Measurements from ENCODE around the gene MPHOSPH6.
"Not testable (repeated sequence)": the region's sequence is repeated elsewhere in the genome, so short reads cannot be mapped to it uniquely, and the experiment has no call there.

Gene MPHOSPH6

DNA sequence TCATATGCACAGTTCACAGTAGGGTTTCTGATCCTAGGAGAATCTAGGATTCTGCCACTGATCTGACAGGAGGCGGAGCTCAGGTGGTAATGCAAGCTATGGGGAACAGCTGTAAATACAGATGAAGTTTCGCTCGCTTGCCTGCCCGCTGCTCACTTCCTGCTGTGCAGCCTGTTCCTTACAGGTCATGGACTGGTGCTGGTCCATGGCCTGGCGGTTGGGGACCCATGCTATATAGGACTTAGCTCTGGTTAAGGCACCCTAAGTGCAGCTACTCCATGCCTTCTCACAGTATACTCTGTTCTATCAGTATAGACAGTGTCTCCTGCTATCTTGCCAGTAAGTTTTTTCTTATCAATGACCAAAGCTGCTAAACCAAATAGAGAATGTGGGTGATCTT, 2.4 kb downstream of the MPHOSPH6 start:
- no peak for DNase-seq

DNA sequence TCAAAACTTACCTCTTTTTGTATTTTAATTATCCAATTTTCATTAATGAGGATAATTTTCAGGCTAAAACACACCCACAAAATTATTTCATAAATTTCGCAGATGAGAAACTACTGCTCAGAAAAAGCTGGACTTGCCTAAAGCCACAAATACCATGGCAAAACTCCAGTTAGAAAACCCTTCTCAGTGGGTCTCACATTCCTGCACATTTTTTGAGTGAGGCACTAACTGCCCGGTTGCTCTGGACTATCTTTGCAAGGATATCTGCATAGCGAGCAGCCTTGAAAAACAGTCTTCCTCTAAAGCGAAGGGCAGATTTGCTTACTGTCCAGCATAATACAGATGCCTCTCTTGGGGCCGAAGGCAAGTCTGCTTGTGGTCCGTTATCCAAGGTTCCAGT, 9.8 kb downstream of the MPHOSPH6 start:
- DNase-seq = no peak

DNA sequence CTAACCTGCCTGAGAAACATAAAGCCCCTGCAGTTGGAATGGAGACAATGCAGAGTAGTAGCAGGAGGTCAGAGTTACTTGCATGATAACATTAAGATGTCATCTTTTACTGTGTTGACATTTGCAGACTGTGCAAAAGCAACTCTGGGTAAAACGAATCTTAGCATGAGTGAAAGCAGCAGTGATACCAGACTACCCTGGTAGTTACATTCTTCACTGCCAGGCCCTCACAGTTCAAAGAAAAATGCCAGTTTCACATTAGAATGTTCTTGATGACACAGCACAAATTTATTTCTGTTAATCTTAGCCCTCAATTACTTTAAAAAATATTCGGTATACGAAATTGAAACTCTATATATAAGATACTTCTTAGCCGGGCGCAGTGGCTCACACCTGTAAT, 12.2 kb downstream of the MPHOSPH6 start:
- no peak for DNase-seq

DNA sequence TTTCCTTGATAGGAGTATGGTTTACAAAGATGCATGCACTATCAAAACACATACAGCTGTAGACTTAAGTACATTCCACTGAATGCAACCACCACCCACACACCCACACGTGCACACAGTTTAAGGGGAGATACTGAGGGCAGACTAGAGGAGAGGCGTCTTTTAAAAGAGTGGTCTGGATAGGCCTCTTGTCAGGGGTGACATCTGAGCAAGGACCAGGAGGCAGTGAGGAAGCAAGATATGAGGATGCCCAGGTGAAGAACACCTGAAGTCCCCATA, 12.6 kb downstream of the MPHOSPH6 start:
- no peak for DNase-seq

DNA sequence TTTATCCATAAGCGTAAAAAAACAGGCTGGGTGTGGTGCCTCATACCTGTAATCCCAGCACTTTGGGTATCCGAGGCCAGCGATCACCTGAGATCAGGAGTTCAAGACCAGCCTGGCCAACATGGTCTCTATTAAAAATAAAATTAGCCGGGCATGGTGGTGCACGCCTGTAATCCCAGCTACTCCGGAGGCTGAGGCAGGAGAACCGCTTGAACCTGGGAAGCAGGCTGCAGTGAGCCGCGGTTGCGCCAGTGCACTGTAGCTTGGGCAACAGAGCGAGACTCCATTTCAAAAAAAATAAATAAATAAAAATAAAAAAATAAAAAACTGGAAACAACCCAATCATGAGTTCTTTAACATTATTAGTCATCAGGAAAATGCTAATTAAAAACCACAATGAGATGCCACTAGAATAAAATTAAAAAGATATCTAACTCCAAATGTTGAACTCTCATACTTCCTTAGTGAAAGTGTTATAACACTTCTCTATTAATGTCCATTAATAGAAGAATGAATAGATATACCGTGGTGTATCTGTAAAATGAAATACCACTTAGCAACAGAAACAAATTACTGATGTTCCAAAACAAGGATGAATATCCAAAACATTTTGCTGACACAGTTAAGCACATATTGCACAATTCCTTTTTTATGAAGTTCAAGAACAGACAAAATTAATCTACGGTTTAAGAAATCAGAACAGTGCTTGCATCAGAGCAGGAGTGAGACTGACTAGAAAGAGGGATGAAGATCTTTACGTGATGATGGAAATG, 13.1 kb downstream of the MPHOSPH6 start:
- no peak for DNase-seq

DNA sequence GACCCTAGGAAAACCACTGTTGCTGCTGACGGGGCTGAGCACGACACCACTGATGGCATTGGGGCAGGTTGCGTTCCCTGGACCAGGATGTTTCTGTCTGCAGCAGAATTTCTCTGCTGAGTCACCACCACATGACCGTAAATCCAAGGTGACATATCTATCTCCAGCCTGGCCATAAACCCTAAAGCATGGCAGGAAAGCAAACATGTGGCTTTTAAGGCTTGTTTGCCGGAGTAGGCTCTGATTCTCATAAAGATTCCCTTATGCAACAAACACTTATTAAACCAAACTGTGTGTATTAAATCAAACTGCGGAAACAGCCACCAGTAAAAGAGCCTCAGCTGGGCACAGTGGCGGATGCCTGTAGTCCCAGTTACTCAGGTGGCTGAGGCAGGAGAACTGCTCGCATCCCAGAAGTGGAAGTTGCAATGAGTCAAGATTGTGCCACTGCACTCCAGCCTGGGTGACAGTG, 17.3 kb downstream of the MPHOSPH6 start:
- DNase-seq = no peak

DNA sequence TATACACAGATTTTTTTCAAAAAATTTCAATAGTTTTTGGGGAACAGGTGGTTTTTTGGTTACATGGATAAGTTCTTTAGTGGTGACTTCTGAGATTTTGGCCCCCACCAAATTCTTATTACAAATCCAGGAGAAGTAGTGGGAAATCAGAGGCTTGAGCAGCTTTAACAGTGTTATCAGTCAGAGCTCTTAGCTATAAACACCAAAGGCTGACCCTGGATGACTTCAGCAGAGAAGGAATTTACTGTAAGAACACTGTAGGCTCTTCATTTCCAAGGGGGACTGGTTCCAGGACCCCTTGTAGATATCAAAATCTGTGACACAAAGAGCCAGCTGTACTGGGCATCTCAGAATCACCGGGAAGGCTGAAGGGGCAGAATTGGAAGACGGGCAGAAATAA, 17.8 kb downstream of the MPHOSPH6 start:
- DNase-seq = no peak

DNA sequence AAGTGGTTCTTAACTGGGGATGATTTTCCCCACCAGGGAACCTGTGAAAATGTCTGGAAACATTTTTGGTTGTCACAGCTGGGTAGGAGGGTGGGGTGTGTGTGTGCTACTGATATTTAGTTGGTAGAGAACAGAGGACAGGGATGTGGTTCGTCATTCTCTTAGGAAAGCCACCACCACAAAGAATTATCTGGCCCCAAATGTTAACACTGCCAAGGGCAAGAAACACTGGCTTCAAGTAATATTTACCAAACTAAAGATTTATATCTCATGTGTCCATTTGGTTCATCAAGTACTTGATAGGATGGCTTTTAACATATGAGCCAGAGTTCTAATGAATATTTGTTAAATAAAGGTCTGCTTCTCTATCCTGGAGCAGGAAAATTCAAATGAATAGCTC, 19.5 kb downstream of the MPHOSPH6 start:
- no peak for DNase-seq

DNA sequence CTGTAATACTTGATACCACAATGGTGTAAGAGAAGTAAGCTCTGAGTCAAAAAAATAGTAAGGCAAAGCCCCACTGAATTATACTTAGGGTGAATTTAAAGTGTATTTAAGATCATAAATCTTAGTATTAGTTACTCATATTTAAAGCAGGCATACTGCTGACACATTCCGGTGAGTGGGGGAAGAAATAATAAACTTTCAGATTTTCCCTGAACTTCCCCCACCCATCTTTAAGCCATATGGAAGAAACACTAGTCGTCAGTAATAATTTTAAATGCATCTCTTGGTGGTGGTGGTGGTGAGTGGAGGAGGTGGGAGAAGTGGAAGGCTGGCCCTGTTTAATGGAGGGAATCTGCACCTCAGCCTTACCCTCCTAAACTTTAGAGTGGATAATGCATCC, 20.5 kb downstream of the MPHOSPH6 start:
- no peak for DNase-seq

DNA sequence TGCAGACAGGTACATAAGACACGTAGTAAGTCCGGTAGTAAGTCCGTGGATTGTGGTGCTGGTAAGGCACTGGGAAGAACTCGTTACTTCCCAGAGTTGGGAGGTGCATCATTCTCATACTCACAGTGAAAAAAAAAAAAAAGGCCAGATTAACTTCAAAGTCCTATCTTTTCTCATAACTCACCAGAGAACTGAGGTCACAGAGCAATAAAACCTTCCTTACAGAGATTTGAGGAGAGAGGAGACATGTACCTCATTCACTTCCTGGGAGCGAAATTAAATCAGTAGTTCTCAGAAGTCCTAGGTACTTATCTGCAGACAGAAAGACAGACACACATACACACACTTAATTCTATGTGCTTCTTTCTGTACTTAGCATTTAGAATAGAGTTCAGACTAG, 22.5 kb downstream of the MPHOSPH6 start:
- DNase-seq = no peak

DNA sequence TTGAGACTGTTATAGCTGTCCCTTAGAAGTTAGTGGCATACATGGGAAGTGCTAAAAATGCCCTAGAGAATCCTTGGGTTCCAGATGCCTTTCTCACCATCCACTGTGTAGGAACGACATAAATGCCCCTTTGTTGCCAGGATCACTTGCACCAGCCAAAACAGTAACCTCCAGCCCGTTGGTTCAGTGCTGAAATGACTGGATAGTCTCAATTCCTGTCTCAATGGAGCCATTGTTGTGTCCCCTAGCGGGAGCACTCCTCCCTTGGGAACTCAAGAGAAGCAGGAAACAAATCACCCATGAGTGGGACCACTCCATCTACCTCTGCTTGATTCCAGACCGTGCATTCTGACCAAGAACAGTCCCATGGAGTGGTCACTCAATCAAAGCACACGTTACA, 23.1 kb downstream of the MPHOSPH6 start:
- DNase-seq = no peak

DNA sequence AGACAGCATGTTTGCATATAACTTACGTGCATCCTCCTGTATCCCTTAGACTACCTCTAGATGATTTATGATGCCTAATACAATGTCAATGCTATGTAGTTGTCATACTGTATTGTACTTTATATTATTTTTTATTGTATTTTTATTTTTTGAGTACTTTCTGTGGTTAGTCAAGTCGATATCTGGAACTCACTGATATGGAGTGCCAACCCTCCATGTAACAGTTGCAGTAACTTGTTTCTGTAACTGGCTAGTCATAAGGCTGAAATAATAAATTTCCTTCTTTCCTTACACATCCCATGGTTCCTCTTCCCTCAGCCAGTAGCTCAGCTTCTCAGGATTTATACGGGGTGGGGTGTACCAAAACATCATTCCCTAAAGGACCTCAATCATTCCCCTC, 23.5 kb downstream of the MPHOSPH6 start:
- DNase-seq = no peak

DNA sequence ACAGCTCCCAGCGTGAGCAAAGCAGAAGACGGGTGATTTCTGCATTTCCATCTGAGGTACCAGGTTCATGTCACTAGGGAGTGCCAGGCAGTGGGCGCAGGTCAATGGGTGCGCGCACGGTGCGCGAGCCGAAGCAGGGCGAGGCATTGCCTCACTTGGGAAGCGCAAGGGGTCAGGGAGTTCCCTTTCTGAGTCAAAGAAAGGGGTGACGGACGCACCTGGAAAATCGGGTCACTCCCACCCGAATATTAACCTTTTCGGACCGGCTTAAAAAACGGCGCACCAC, 30.8 kb downstream of the MPHOSPH6 start:
- DNase-seq = not testable (repeated sequence)

DNA sequence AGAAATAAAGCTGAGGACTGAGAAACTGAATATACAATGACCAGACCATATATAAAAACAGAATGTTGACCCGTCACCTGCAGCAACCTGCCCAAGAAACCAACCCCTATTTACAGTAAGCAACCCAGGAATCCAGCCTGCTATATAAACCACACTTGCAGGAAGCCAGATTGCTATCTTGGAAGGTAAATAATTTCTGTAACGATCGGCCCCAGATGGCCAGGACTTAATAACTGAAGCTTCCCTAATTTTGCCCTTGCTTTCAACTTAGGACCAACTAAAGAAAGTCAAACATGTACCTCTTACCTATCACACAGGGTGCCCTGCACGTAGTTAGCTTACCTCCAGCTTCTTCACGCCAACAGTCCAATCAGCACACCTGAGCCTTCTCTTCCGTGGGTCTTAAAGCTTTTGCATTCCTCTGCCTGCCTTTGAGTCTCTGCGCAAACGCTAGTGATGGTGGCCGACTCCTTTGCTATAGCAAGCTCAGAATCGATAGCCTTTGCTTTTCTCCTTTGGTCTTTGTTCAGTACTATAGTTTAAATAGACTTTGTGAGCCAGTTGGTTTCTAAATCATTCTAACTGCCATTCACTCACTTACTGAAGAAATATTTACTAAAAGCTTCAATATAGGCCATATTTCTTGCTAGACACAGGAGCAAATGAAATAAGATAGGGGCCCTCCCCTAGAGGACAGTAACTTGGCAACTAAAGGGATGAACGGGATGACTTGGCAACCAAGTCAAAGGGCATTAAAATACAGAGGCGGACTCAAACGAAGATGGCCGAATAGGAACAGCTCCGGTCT, 31.3 kb downstream of the MPHOSPH6 start:
- no peak for DNase-seq

DNA sequence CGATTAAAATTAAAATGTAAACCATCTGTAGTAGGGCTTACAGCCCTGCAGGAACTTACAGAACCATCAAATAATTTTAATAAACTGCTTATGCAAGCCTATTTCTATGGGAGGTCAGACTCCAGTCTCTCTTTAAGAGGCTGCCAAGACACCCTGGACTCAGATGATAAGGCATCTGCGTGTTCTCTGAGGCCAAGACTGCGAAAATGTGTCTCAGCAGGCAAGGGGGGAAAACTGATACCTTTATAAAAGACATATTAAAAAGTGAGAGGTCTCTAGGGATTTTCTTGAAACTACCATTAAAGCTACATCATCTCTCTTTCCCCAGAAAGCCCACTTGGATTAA, 32.2 kb downstream of the MPHOSPH6 start:
- no peak for DNase-seq

DNA sequence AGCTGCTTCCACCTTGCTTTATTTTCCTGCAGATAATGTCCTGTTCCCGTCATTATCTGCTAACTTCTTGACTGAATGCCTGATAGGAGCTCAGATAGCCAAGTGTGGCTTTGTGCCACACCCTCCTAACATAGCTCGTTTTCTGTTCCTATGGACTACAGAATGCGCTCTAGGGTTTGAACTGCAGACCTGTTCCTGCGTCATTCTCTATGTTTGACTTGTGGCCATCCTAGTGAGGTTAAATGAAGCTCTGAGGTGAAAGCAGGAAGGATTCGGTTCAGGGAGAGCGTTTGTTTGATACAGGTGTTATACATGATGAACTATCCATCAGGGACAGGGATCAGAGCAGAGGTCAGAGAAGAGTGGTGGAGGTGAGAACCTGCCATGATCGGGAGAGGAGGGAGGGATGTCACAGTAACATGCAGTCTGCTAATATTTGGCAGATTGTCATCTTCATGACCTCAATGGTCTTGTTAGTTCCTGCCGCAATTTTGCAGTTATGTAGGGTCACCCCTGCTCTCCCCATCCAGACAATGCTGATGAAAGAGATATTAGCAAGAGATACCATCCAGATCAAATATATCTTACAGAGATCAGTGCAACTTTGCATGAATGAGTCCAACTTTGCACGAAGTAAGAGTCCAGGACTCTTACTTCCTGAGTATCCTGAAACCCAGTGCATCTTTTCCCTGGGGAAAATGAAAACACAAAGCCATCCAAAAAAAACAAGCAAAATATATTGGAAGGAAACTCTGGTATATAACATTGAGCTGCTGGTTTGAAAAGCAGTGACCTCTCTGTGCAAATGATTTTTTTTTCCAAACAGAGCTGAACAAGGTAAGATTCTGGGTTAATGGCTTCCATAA, 32.8 kb downstream of the MPHOSPH6 start:
- DNase-seq = no peak

DNA sequence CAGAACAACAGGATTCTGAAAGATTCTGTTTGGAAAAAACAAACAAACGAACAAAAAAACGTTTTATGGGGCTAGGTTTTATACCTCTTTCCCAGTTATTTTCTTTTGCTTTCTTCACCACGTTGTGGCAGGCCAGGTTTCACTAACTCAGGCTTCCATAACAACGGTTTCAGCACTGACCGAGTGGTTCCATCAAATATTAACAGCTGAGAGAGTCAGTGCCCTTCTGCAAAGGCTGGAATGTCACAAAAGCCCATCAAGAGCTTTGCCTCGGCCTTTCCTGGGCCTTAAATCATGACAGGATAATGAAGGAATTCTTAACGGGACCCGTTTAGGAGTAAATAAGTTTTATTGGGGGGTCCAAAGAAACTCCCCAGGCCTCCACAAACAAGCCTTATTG, 34.2 kb downstream of the MPHOSPH6 start:
- no peak for DNase-seq

DNA sequence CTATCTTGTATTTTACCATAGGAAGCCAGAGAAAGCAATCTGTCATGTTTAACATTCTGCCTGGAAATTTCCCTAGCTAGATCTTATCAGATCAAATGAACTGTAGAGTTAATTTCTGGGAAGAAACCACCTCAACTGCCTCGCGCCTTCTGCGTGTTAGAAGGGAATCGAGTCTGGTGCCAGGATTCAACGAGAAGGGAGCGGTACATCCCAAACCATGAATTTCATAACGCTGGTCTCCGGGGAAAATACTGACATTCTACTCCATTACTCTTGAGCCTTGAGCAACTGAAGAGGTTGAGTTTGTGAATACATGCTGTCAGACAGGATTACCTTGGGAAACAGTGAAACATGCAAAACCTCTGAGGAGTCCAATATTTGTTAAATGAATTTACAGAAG, 35.2 kb downstream of the MPHOSPH6 start:
- no peak for DNase-seq

DNA sequence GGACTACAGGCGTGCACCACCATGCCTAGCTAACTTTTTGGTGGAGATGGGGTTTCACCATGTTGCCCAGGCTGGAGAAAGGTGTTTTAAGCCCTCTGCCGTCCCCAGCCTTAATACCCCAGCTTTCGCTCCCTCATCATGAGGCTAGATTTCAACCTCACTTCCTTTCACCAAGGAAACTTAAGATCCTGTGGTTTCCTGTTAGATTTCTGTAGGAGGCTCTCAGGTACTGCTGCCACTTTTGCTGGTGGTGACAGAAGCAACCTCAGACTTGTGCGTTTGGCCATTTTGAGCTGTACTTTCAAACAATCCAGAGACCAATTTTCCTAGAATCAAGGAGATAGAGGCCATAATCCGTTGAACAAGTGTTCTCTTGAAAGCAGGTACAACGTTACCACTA, 36.2 kb downstream of the MPHOSPH6 start:
- DNase-seq = peak in 1 of 2 donors; percentile 20

DNA sequence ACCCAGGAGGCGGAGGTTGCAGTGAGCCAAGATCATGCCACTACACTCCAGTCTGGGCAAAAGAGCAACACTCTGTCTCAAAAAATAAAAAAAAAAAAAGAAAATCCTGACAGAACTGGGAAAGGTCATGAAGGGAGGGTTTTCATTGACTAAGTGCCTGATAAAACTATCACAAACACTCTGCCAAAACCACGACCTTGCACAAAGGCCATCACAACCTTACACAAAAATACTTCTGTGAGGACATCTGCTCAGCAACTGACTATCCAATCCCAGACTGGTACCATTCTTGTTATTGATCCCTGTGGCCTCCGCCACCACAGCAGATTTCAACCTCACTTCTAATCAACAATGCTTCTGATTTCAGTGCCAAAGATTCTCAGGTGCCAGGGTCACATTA, 40.1 kb downstream of the MPHOSPH6 start:
- no peak for DNase-seq

DNA sequence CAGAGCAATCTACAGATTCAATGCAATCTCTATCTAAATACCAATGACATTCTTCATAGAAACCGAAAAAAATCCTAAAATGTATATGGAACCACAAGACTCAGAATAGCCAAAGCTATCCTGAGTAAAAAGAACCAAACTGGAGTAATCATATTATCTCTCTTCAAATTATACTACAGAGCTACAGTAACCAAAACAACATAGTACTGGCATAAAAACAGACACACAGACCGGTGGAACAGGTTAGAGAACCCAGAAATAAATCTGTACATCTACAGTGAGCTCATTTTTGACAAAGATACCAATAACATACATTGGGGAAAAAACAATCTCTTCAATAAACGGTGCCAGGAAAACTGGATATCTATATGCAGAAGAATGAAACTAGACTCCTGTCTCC, 45.4 kb downstream of the MPHOSPH6 start:
- no peak for DNase-seq

DNA sequence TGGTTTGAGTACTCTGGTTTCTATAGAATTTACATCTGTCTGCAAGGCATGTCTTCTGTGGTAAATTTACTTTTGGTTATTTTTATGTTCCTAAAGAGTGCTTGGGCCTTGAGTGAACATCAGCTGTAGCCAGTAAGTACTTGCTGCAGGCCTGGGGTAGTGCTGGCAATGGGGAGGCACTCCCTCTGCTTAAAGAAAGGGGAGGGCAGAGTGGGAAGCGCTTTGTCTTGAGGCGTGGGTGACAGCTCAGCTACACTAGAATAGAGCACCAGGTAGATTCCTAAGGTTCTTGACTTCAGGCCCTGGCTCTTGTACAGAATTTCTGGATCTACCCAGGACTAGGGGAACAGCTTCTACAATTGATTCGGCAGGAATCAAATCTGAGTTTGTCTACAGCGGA, 50.6 kb downstream of the MPHOSPH6 start:
- no peak for DNase-seq

DNA sequence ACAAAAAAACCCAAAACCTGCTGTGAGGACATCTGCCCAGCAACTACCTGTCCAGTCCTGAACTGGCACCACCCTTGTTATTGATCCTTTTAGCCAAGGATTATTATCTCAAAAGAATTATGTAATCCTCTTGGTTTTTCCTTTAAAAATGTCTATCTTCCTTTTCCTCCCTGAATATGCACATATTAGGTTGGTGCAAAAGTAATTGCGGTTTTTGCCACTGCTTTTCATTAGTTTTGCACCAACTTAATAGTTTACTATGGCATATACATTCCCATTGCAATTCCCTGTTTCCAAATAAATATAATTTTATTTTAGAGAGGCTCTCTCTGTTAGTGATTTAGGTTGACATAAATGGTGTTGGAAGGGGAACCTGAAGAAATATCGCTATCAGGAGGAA, 51.3 kb downstream of the MPHOSPH6 start:
- DNase-seq = no peak

DNA sequence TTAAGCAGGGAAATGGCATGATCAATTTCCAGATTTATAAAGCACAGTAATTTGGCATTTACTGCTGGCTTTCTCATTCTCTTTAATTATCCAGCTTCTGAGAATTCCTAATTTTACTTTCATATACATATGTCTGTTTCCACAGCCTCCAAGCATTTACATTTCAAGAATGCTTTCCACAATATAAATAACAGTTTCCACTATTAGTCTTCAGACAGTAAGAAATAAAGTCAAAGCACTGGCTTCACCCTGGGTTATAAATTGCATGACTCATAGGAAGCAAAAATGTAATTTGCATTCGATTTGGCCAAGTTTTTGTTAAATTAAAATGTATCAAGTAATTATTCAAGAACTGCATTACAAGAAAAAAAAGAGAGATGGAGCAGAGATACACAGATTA, 53.5 kb downstream of the MPHOSPH6 start:
- no peak for DNase-seq
